H1 (cell line): ENCODE measurements around the gene MPHOSPH10. TPM values are rescaled to one million over a fixed set of nuclear protein-coding genes. Genes with fewer than 3 reads are reported as not detected.

Experiments used
- polyA plus RNA-seq, 7 experiments: library from polyadenylated mRNA; depleted of rRNA in 3 of 7; stranded (reverse) in 5 of 7; unstranded in 2 of 7; fragments of >200 nt in 5 of 7; fragments of 200-250 nt in 2 of 7; gene quantifications; 1 replicate in 5 of 7; 2 replicates in 1 of 7; 4 replicates in 1 of 7; pipeline versions ENCODE4 v1.2.1 to v1.2.3, GENCODE V29; 2011 to 2013; ENCODE audit warnings: missing spikeins in 2 of 7, mixed read lengths in 2 of 7
- total RNA-seq: library from RNA; stranded (reverse); fragmentation: NEBNext Ultra II Directional; extraction: Animal tissue kit (Norgen Biotek cat#: 25700); gene quantifications from 2 replicates; pipeline ENCODE4 v1.2.1, GENCODE V29; 2021
- TF ChIP-seq, protein P1 (sequence below), 3 experiments: IDR thresholded peaks; 1 replicate in 2 of 3; 2 replicates in 1 of 3; pipeline versions ENCODE4 v1.5.1 to v1.6.1; 2011; ENCODE audit warnings: low read length in 3 of 3, mild to moderate bottlenecking in 3 of 3, inconsistent platforms in 2 of 3, low read depth in 1 of 3, moderate library complexity in 1 of 3; ENCODE audit not compliant: insufficient read depth in 1 of 3; ENCODE audit errors: control extremely low read depth in 1 of 3

MPHOSPH10 gene
- total and polyA plus RNA-seq, 2 of the 8 experiments (the other 6 are each of a cell fraction or from before 2014, with no cell fraction given) = 4.5 to 39.1 TPM

DNA sequence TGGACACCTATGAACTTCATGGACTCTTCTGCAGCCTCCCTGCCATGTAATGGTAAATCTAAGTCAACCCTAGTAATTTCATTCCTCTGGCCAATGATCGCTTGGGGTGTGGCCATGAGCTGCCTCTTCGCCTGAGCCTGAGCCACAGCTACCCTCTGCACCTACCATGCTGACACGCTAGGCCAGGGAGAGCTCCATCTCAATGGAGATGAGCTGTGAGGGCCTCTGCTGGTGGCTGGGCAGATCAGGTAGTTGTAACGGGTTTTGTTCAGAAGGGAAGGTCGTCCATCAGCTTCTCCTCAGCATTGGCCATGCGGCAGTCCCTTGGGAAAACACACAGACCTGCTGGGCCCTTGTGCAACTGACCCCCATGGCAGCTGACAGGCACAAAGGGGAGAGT, 24.4 kb downstream of the MPHOSPH10 start (continued):
- TF ChIP-seq, protein P1, sequence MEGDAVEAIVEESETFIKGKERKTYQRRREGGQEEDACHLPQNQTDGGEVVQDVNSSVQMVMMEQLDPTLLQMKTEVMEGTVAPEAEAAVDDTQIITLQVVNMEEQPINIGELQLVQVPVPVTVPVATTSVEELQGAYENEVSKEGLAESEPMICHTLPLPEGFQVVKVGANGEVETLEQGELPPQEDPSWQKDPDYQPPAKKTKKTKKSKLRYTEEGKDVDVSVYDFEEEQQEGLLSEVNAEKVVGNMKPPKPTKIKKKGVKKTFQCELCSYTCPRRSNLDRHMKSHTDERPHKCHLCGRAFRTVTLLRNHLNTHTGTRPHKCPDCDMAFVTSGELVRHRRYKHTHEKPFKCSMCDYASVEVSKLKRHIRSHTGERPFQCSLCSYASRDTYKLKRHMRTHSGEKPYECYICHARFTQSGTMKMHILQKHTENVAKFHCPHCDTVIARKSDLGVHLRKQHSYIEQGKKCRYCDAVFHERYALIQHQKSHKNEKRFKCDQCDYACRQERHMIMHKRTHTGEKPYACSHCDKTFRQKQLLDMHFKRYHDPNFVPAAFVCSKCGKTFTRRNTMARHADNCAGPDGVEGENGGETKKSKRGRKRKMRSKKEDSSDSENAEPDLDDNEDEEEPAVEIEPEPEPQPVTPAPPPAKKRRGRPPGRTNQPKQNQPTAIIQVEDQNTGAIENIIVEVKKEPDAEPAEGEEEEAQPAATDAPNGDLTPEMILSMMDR (IDR thresholded peaks at IDR 0.05; ENCODE audit: control extremely low read depth in 1 of 3, insufficient read depth in 1 of 3, low read depth in 1 of 3, low read length in 3 of 3) = peak; percentile 60 to 64 (median 62)
